Skin of body (tissue), 2 donors: ENCODE data around the gene B4GALT7. TPM values are rescaled to one million over a fixed set of nuclear protein-coding genes. Genes with fewer than 3 reads are reported as not detected.
"Not testable (repeated sequence)": the region's sequence is repeated elsewhere in the genome, so short reads cannot be mapped to it uniquely, and the experiment has no call there.

Source experiments
- DNase-seq: peaks from one replicate; lab custom pipeline; 2025; lab: John Stamatoyannopoulos, UW
- total RNA-seq: library from RNA; depleted of rRNA; stranded (reverse); fragments of >200 nt; gene quantifications from one replicate; pipeline ENCODE4 v1.2.3, GENCODE V29; 2014

The B4GALT7 gene
- total RNA-seq, 1 donor from 2014 or later, result 11.6 TPM

- DNase-seq, result no peak
These were observed 8.5 kb downstream of the B4GALT7 start for GRCh38 chr5:177608243-177609075.

GRCh38 chr5:177609076-177610059 lies 9.4 kb downstream of the B4GALT7 start:
- DNase-seq, result no peak

- DNase-seq, result no peak
These were observed 10.3 kb downstream of the B4GALT7 start for GRCh38 chr5:177610131-177610769.

GRCh38 chr5:177610770-177611445 lies 11.0 kb downstream of the B4GALT7 start:
- no peak for DNase-seq

GRCh38 chr5:177611446-177612214 lies 11.7 kb downstream of the B4GALT7 start:
- no peak for DNase-seq

- no peak for DNase-seq
These were observed 12.3 kb downstream of the B4GALT7 start for GRCh38 chr5:177612215-177612673.

GRCh38 chr5:177620560-177620959 lies 20.6 kb downstream of the B4GALT7 start:
- no peak for DNase-seq

- not testable (repeated sequence) for DNase-seq
These were observed 24.2 kb downstream of the B4GALT7 start for GRCh38 chr5:177624172-177624571.

- DNase-seq, result not testable (repeated sequence)
These were observed 30.3 kb downstream of the B4GALT7 start for GRCh38 chr5:177630186-177630585.

GRCh38 chr5:177634912-177635311 lies 35.0 kb downstream of the B4GALT7 start:
- DNase-seq, result not testable (repeated sequence)

- DNase-seq, result not testable (repeated sequence)
These were observed 45.5 kb downstream of the B4GALT7 start for GRCh38 chr5:177645462-177645861.

- not testable (repeated sequence) for DNase-seq
These were observed 51.3 kb downstream of the B4GALT7 start for GRCh38 chr5:177651235-177651634.

GRCh38 chr5:177657846-177658245 lies 57.9 kb downstream of the B4GALT7 start:
- not testable (repeated sequence) for DNase-seq

GRCh38 chr5:177658542-177658941 lies 58.6 kb downstream of the B4GALT7 start:
- not testable (repeated sequence) for DNase-seq

Other genes starting within 250 kb of the B4GALT7 start
- gene LMAN2, start 248.5 kb upstream of the B4GALT7 start, total RNA-seq, result 99.0 TPM
- gene RGS14, start 242.2 kb upstream of the B4GALT7 start, total RNA-seq, result 13.7 TPM
- gene SLC34A1, start 215.7 kb upstream of the B4GALT7 start, total RNA-seq, result not detected
- gene PFN3, start 199.5 kb upstream of the B4GALT7 start, total RNA-seq, result not detected
- gene F12, start 190.6 kb upstream of the B4GALT7 start, total RNA-seq, result 1.3 TPM
- 23.8 TPM for gene GRK6, start 173.5 kb upstream of the B4GALT7 start, total RNA-seq
- 1.1 TPM for gene PRR7, start 153.3 kb upstream of the B4GALT7 start, total RNA-seq
- gene DBN1, start 126.5 kb upstream of the B4GALT7 start, total RNA-seq, result 41.1 TPM
- gene PDLIM7, start 102.5 kb upstream of the B4GALT7 start, total RNA-seq, result 30.7 TPM
- gene DOK3, start 90.3 kb upstream of the B4GALT7 start, total RNA-seq, result 3.8 TPM
- gene DDX41, start 83.2 kb upstream of the B4GALT7 start, total RNA-seq, result 55.4 TPM
- gene FAM193B, start 45.6 kb upstream of the B4GALT7 start, total RNA-seq, result 30.8 TPM
- gene TMED9, start 7.9 kb upstream of the B4GALT7 start, total RNA-seq, result 68.4 TPM
- gene FAM153A, start 182.8 kb downstream of the B4GALT7 start, total RNA-seq, result 0.20 TPM